PFSK-1 (cell line): ENCODE measurements around the gene CAMTA1.

Source experiments
- POLR2AphosphoS5 ChIP-seq: IDR thresholded peaks from 2 replicates; pipeline ENCODE4 v1.6.1; 2012; ENCODE audit warnings: low read depth, mild to moderate bottlenecking, control low read depth, low read length, moderate library complexity
- REST ChIP-seq, 2 experiments: IDR thresholded peaks; 2 replicates each; pipeline versions ENCODE4 v1.6.1 to v1.8.0; 2011 to 2012; ENCODE audit warnings: low read depth in 2 of 2, low read length in 2 of 2, control low read depth in 1 of 2, inconsistent platforms in 1 of 2, mild to moderate bottlenecking in 1 of 2, moderate library complexity in 1 of 2; ENCODE audit not compliant: insufficient read depth in 1 of 2
- SIN3A ChIP-seq: IDR thresholded peaks from 2 replicates; pipeline ENCODE4 v1.6.1; 2012; ENCODE audit warnings: mild to moderate bottlenecking, low read length, moderate library complexity, borderline replicate concordance; ENCODE audit not compliant: insufficient read depth

- no peak for TF ChIP-seq SIN3A
- no peak for TF ChIP-seq POLR2AphosphoS5
- no peak for TF ChIP-seq REST (IDR thresholded peaks at IDR 0.05; ENCODE audit: insufficient read depth in 1 of 2, low read depth in 2 of 2, low read length in 2 of 2)
Observed at GRCh38 chr1:7501084-7501491, 715.8 kb downstream of the CAMTA1 start.
